ENCODE results near the gene MRPL50.
A peak's percentile ranks its signal among the peaks of the same experiment; 100 is the strongest.
"Not testable (repeated sequence)": the region's sequence is repeated elsewhere in the genome, so short reads cannot be mapped to it uniquely, and the experiment has no call there.

MRPL50 gene

GRCh38 chr9:101417389-101417788 is 19.0 kb upstream of the MRPL50 start:
- no peak for DNase-seq

- no peak for DNase-seq
Measured at GRCh38 chr9:101415578-101415977, 17.2 kb upstream of the MRPL50 start.

DNA sequence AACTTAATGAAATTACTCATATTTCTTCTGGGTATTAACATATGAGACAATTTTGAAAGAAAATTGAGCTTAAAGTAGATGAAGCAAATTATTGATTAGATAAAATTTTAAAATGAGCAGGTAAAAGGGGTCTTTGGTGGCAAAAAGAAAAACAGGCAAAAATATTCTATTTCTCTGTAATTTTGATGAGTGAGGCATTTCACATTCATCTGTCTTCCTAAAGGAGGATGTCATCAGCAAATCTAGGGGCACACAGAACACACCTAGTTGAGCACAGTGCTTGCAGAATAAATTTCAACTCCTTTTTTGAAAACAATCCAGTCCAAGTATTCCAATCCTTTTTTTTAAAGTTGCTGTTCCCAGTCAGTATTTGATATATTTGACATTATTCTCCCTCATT is 16.4 kb upstream of the MRPL50 start:
- DNase-seq, result no peak

- peak in 1 of 3 donors; percentile 13 for DNase-seq
Measured at GRCh38 chr9:101409079-101409477, 10.7 kb upstream of the MRPL50 start.

DNA sequence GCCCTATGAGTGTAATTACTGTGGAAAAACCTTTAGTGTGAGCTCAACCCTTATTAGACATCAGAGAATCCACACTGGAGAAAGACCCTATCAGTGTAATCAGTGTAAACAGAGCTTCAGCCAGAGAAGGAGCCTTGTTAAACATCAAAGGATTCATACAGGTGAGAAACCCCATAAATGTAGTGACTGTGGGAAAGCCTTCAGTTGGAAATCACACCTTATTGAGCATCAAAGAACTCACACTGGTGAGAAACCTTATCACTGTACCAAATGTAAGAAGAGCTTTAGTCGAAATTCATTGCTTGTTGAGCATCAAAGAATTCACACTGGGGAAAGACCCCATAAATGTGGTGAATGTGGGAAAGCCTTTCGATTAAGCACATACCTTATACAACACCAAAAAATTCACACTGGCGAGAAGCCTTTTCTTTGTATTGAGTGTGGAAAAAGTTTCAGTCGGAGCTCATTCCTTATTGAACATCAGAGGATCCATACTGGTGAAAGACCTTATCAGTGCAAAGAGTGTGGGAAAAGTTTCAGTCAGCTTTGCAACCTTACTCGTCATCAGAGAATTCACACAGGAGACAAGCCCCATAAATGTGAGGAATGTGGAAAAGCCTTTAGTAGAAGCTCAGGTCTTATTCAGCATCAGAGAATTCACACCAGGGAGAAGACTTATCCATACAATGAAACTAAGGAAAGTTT is 10.1 kb upstream of the MRPL50 start:
- no peak for DNase-seq

DNA sequence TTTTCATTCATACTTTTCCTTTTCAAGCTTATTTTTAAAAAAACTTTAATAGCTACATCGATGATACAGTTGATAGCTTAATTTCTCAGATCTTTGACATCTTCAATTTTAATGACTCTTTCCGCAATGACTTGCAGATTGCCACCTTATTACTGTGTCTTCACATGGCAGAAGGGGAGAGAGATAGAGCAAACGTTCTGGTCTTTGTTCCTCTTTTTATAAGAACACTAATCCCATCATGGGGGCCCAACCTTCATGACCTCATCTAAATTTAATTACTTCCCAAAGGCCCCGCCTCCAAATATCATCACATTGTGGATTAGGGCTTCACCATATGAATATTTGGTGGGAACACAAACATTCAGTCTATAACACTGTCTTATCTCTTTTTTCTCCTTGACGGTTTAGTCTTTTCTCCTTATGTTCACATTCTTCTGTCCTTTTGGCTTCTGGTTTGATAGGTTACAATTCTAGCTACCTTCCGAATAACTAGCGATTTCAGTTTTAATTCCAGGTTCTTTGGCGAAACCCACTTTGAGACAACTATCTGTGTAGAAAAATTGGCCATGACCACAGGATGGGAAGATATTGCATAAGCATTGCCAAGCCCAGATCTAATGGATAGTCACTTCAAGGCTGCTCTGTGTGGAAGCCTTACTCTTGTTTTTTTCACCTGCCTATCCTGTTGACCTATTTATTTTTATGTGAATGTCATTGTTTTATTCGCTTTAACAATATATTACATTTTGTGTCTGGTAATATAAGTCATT is 5.3 kb upstream of the MRPL50 start:
- DNase-seq, result no peak

GRCh38 chr9:101400120-101400519 is 1.7 kb upstream of the MRPL50 start:
- peak; percentile 43 to 66 (median 63) for DNase-seq

DNA sequence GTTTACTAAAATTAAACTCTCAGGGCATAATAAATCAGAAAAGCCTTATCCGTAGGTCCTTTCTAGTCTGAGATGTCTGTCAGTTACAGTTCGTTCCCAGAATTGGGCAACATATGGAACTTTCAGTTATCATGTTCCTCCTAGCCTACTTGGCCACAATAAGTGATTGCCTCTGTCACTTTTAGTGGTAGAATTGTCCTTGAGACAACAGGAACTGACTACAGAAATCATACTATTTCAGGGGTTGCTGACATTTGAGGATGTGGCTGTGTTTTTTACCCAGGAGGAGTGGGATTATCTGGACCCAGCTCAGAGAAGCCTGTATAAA is 1.2 kb upstream of the MRPL50 start:
- peak; percentile 39 to 62 (median 53) for DNase-seq

GRCh38 chr9:101398930-101399642 is 668 bp upstream of the MRPL50 start:
- peak in 1 of 3 donors; percentile 15 for DNase-seq

GRCh38 chr9:101397746-101398067 is 711 bp downstream of the MRPL50 start:
- peak in 2 of 3 donors; percentile 7 to 20 for DNase-seq

DNA sequence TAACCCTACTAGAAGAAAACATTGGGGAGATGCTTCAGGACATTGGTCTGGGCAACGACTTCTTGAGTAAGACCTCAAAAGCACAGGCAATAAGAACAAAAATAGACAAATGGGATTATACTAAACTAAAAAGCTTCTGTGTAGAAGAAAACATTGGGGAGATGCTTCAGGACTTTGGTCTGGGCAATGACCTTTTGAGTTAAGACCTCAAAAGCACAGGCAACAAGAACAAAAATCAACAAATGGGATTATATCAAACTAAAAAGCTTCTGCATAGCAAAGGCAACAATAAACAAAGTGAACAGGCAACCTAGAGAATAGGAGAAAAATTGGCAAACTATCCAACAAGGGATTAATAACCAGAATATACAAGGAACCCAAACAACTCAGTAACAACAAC is 3.7 kb downstream of the MRPL50 start:
- no peak for DNase-seq

GRCh38 chr9:101393135-101393534 is 5.3 kb downstream of the MRPL50 start:
- no peak for DNase-seq

DNA sequence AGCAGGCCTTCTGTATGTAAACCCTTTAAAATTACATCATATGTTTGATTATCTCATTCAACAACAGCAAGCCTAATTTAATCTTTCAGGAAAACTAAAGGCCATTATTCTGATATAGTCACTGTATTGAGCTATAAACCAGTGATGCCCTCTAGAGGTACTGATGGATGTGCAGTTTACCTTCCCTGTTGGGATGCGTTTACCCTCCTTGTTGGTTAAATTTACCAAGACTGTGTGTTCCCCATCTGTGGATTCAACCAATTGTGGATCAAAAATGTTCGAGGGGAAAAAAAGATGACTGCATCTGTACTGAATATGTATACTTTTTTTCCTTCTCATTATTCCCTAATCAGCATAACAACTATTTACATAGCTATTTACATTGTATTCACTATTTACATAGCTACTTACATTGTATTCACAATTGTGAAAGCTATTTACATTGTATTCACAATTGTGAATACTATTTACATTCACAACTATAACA is 9.9 kb downstream of the MRPL50 start:
- no peak for DNase-seq

DNA sequence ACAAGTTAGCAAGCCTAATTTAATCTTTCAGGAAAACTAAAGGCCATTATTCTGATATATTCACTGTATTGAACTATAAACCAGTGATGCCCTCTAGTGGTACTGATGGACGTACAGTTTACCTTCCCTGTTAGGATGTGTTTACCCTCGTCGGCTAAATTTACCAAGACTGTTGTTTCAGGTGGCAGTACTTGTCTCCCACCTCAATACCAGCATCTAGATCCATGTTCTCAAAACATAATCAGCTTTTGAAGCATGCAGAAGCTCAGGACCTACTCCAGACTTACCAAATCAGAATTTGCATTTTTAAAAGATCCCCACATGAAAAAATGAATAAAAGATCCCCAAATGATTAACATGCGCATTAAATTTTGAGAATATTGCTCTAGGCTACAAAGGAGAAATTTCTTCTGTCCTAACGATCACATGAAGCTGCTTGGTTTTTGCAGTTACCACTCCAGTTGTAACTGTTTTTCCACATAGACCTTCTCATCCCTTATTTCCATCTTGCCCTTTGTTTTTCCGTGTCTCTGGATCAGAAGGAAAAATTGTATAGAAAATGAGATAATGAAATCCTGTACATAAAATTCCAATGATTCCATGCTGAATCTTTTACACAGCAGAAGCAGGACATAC is 10.4 kb downstream of the MRPL50 start:
- DNase-seq, result peak; percentile 39 to 53 (median 47)

- DNase-seq, result not testable (repeated sequence)
Measured at GRCh38 chr9:101384873-101385536, 13.4 kb downstream of the MRPL50 start, which contains the start of gene BAAT. TSS of gene BAAT (minus strand) at chr9:101385006. CDS start at chr9:101371404, 13,602 bp downstream.

DNA sequence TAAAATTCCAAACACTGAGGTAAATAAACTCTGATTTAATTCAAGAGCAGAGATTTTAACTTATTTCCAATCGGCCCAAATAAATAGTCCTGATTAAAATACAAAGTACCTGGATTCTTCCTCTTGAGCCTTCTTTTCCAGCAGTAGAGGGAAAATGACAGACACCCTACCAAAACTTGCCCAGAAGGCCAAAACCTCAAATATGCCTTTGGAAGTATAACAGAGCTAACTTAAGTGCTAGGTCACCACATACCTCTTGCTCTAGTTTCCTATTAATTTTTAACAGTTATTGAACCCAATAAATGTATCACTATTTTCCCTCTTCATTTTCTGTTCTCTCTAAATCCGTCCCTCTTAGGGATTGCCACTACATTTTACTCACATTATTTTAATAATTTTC is 15.1 kb downstream of the MRPL50 start:
- no peak for DNase-seq

GRCh38 chr9:101381833-101382342 is 16.5 kb downstream of the MRPL50 start:
- DNase-seq, result no peak

- no peak for DNase-seq
Measured at GRCh38 chr9:101381118-101381517, 17.3 kb downstream of the MRPL50 start.

DNA sequence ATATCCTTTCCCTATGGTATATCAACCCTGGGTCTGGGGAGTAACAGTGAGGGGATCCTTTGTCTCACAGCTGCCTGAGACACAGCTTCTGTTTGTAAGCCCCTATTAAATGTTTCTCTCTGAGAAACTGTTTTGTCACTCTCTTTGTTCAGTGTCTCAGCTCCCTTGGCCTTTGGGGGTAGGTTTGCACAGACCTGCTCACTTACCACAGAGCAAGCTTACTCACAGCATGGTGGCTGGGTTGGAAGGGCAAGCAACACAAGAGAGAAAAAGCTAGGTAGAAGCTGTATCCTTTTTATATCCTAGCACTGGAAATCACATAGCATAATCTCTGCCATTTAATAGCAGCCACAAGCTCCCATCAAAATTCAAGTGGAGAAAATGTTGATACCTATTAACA is 18.1 kb downstream of the MRPL50 start:
- no peak for DNase-seq

DNA sequence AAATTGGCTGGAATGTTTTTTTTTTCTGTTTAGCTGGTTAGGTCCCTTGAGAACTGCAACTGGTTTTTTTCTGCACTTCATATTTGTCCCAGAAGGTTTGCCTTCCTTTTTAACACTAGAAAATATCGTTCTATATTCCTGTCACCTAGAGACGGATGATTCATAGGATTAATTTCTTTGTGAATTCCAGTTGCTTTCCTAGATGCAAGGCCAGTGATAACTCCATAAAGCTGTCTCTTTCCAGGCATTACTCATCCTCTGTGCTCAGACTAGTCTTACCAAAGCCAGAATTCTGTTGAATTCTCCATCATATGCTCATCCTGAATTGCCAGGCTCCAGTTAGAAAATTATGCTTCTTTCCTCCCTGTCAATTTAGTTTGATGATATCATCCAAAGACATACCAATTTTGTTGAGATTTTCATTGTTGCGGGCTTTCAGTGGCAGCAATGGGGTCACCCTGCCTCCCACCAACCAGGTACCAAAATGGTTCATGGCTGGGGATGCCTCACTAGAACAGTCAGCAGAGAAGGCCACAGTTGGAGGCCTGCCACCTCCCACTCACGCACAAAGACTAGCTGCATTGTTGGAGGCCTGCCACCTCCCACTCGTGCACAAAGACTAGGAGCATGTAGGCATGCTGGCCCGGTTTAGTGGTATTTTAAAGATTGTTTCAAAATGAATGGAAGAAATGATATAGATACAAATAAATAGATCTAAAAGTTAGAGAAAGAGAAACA is 22.1 kb downstream of the MRPL50 start:
- DNase-seq, result no peak

- DNase-seq, result no peak
Measured at GRCh38 chr9:101375546-101375945, 22.9 kb downstream of the MRPL50 start.

Measured in suppressor macrophage treated with lipopolysaccharide for 1 hour (primary cell).